Measurements from ENCODE around the gene MRPL47. TPM values are rescaled to one million over a fixed set of nuclear protein-coding genes. Genes with fewer than 3 reads are reported as not detected.

Gene MRPL47
- total and polyA plus RNA-seq, 2 of the 13 experiments (the other 11 are each of a cell fraction or from before 2014, with no cell fraction given) = 36.1 to 83.8 TPM

GRCh38 chr3:179560791-179561190 lies 43.6 kb downstream of the MRPL47 start:
- ATAC-seq (no peak), DNase-seq (ENCODE audit: low spot score) (no peak), FAIRE-seq (no peak)
- POLR2A ChIA-PET = no interaction called here
- H3K9ac ChIP-seq (ENCODE audit: insufficient read depth, low read depth, low read length) = no peak overlapping the region
- H2AFZ ChIP-seq (ENCODE audit: low read length) = no peak overlapping the region
- no peak for TF ChIP-seq HBP1 (CRISPR knock-in tag; IDR thresholded peaks at IDR 0.05; ENCODE audit: low read depth)
- H3K79me2 ChIP-seq (ENCODE audit: insufficient read depth, low read length) = peaks cover 22% of the 10 kb centered on the region
- in situ Hi-C loops (cut with HindIII; ENCODE audit: extremely low pct_ligation_motif_present, low pct_unique_long_range_greater_than_20kb) = loop anchor here (25.0 kb wide), 1 partner anchor 423 kb away; the partner anchor contains the start of gene PIK3CA
- no peak overlapping the region for H3K27ac ChIP-seq (ENCODE audit: extremely low read length, insufficient read depth, low read length)
- H3K9me3 ChIP-seq (ENCODE audit: low read length) = no peaks in the 10 kb centered on the region
- no peaks in the 10 kb centered on the region for H3K27me3 ChIP-seq (ENCODE audit: control insufficient read depth in 1 of 2, insufficient read depth in 2 of 2, low read length in 2 of 2)
- CTCF ChIA-PET (ENCODE audit: low intra/inter-chr PET ratio, low total read pairs) = no interaction called here
- intact Hi-C loops (cut with micrococcal nuclease; ENCODE audit: unreplicated experiment) = no loop called here
- no peak overlapping the region for H3K4me3 ChIP-seq (replicated peaks in 1 of 3; ENCODE audit: insufficient read depth in 1 of 3, low read depth in 2 of 3, low read length in 3 of 3)
- no TSS peak for BruUV-seq (replicated peaks)
- no peaks in the 10 kb centered on the region for H4K20me1 ChIP-seq (ENCODE audit: insufficient read depth, low read length)
- peaks cover 21% of the 10 kb centered on the region for H3K4me1 ChIP-seq (ENCODE audit: insufficient read depth, low read length)
- H3K4me2 ChIP-seq (ENCODE audit: low read depth, low read length) = no peak overlapping the region
- no peaks in the 10 kb centered on the region for H3K36me3 ChIP-seq (replicated peaks in 1 of 2; ENCODE audit: control insufficient read depth in 1 of 2, insufficient read depth in 2 of 2, low read length in 2 of 2)
- 0% methylated on average over 1 of the region's 1 CpG for WGBS (ENCODE audit: low lambda C conversion rate)

DNA sequence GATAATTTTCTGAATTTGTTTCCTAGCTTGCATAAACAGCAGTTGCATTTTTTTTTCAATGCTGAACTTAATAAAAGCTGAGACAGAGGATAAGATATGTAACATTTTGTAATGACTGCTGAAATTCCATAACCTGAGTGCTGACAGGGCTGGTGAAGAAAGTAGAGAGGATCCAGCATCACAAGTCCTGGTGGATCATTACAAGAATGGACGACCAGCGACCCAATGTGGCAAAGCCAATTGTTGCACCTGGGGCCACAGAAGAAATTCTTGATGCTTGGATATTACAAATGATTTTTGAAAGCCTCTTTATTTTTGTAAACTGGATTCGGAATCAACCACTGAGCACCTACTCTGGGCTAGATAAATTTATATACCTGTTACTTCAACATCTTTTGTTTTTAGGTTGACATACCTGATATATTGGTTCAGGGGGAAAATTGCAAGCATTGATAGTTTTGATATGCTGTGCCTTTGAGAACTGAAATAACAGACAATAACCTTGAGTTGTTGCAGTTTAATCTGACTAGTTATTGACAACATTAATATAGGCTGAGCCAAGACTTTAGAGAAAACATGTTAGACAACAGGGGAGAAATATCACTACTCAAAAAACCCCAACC lies 45.6 kb downstream of the MRPL47 start:
- 0% methylated on average over 3 of the region's 3 CpGs for whole genome bisulfite sequencing (ENCODE audit: low lambda C conversion rate)
- DNase-seq (ENCODE audit: low spot score) (peak; percentile 48), ATAC-seq (no peak), FAIRE-seq (peak; percentile 81)
- Histone ChIP-seq H3K27me3 (ENCODE audit: control insufficient read depth in 1 of 2, insufficient read depth in 2 of 2, low read length in 2 of 2) (no peaks in the 10 kb centered on the region), H3K4me1 (ENCODE audit: insufficient read depth, low read length) (peaks cover 7% of the 10 kb centered on the region; the same call in 1 of the 2 replicates), H3K9ac (ENCODE audit: insufficient read depth, low read depth, low read length) (no peak overlapping the region), H3K4me3 (replicated peaks in 1 of 3; ENCODE audit: insufficient read depth in 1 of 3, low read depth in 2 of 3, low read length in 3 of 3) (no peak overlapping the region), H3K9me3 (ENCODE audit: low read length) (no peaks in the 10 kb centered on the region), H3K79me2 (ENCODE audit: insufficient read depth, low read length) (peaks cover 3% of the 10 kb centered on the region), H3K36me3 (replicated peaks in 1 of 2; ENCODE audit: control insufficient read depth in 1 of 2, insufficient read depth in 2 of 2, low read length in 2 of 2) (no peaks in the 10 kb centered on the region), H3K27ac (ENCODE audit: extremely low read length, insufficient read depth, low read length) (no peak overlapping the region), H3K4me2 (ENCODE audit: low read depth, low read length) (no peak overlapping the region), H2AFZ (ENCODE audit: low read length) (no peak overlapping the region), H4K20me1 (ENCODE audit: insufficient read depth, low read length) (no peaks in the 10 kb centered on the region)
- in situ Hi-C loops (cut with HindIII; ENCODE audit: extremely low pct_ligation_motif_present, low pct_unique_long_range_greater_than_20kb) (loop anchor here (5.0 to 25.0 kb wide), 3 partner anchors 107 to 422 kb away; partner anchors contain the start of genes GNB4, PIK3CA and ZNF639), intact Hi-C loops (cut with micrococcal nuclease; ENCODE audit: unreplicated experiment) (loop anchor here (1.0 to 2.0 kb wide), 4 partner anchors 113 to 544 kb away; partner anchors contain the start of gene PIK3CA)
- BruUV-seq (replicated peaks) = no TSS peak
- POLR2A ChIA-PET = no interaction called here
- CTCF ChIA-PET (ENCODE audit: low intra/inter-chr PET ratio, low total read pairs) = interaction anchor here (1.5 to 1.6 kb wide), 3 partner anchors 112 to 543 kb away, joined by 6 to 16 read pairs (median 9); partner anchors contain the start of gene ZNF639
- TF ChIP-seq SAP130 (CRISPR knock-in tag; IDR thresholded peaks at IDR 0.05; ENCODE audit: low read depth) (0 out of 2 replicates have a peak, but pooled peaks have one; percentile 14), ETV5 (CRISPR knock-in tag; IDR thresholded peaks at IDR 0.05; ENCODE audit: borderline replicate concordance) (no peak), NR2F1 (CRISPR knock-in tag; IDR thresholded peaks at IDR 0.05) (no peak), RAD21 (CRISPR knock-in tag; IDR thresholded peaks at IDR 0.05) (peak; percentile 85), SOX6 (IDR thresholded peaks at IDR 0.05) (no peak), SOX6 (CRISPR knock-in tag; IDR thresholded peaks at IDR 0.05) (no peak), ZBTB4 (CRISPR knock-in tag; IDR thresholded peaks at IDR 0.05; ENCODE audit: borderline replicate concordance) (no peak), SMC3 (IDR thresholded peaks at IDR 0.05; ENCODE audit: low read length) (peak; percentile 82)
- TF ChIP-seq, protein P1, sequence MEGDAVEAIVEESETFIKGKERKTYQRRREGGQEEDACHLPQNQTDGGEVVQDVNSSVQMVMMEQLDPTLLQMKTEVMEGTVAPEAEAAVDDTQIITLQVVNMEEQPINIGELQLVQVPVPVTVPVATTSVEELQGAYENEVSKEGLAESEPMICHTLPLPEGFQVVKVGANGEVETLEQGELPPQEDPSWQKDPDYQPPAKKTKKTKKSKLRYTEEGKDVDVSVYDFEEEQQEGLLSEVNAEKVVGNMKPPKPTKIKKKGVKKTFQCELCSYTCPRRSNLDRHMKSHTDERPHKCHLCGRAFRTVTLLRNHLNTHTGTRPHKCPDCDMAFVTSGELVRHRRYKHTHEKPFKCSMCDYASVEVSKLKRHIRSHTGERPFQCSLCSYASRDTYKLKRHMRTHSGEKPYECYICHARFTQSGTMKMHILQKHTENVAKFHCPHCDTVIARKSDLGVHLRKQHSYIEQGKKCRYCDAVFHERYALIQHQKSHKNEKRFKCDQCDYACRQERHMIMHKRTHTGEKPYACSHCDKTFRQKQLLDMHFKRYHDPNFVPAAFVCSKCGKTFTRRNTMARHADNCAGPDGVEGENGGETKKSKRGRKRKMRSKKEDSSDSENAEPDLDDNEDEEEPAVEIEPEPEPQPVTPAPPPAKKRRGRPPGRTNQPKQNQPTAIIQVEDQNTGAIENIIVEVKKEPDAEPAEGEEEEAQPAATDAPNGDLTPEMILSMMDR (CRISPR knock-in tag; IDR thresholded peaks at IDR 0.05) = peak; percentile 83
